ENCODE data around the gene CPA1. TPM values are rescaled to one million over a fixed set of nuclear protein-coding genes. Genes with fewer than 3 reads are reported as not detected.

The CPA1 gene
- total RNA-seq, 2 experiments from 2014 or later, result not detected

DNA sequence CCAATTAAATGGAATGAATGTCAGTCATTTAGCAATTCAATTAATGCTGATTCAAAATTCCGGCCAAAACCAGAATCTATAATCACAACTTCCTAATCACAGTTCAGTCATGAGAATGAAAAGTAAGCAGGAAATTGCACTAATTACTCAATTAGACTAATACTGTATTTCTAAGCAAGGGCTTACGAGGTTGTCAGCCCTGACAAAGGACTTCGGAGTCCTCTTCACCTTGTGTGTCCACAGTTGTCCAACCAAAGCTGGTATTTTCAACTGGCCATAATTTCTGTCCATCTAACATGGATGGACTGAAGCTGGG lies 17.4 kb downstream of the CPA1 start:
- Mint-ChIP-seq H3K36me3 (ENCODE audit: low read depth) (peaks cover 38% of the 10 kb centered on the region), H3K27ac (no peak overlapping the region), H3K4me1 (ENCODE audit: low read depth) (peaks cover 32% of the 10 kb centered on the region), H3K27me3 (no peaks in the 10 kb centered on the region), H3K4me3 (no peak overlapping the region), H3K9me3 (no peaks in the 10 kb centered on the region)
- intact Hi-C loops (cut with DNase I, micrococcal nuclease), result no loop called here
- Histone ChIP-seq H3K9me3 (ENCODE audit: control insufficient read depth in 1 of 2, insufficient read depth in 1 of 2, low read length in 2 of 2) (no peaks in the 10 kb centered on the region), H3K4me3 (ENCODE audit: low read length) (no peak overlapping the region), H3K36me3 (ENCODE audit: insufficient read depth, low read length) (peaks cover 3% of the 10 kb centered on the region), H3K27me3 (ENCODE audit: control insufficient read depth in 1 of 2, insufficient read depth in 2 of 2, low read length in 2 of 2) (no peaks in the 10 kb centered on the region), H3K4me1 (ENCODE audit: insufficient read depth, low read length) (peaks cover 12% of the 10 kb centered on the region), H3K27ac (ENCODE audit: low read depth in 1 of 2, low read length in 2 of 2) (no peak overlapping the region)
- ATAC-seq (ENCODE audit: poor library complexity), result no peak
- DNase-seq, result no peak
- TF ChIP-seq, protein P1, sequence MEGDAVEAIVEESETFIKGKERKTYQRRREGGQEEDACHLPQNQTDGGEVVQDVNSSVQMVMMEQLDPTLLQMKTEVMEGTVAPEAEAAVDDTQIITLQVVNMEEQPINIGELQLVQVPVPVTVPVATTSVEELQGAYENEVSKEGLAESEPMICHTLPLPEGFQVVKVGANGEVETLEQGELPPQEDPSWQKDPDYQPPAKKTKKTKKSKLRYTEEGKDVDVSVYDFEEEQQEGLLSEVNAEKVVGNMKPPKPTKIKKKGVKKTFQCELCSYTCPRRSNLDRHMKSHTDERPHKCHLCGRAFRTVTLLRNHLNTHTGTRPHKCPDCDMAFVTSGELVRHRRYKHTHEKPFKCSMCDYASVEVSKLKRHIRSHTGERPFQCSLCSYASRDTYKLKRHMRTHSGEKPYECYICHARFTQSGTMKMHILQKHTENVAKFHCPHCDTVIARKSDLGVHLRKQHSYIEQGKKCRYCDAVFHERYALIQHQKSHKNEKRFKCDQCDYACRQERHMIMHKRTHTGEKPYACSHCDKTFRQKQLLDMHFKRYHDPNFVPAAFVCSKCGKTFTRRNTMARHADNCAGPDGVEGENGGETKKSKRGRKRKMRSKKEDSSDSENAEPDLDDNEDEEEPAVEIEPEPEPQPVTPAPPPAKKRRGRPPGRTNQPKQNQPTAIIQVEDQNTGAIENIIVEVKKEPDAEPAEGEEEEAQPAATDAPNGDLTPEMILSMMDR (IDR thresholded peaks at IDR 0.05), result no peak
- ChIA-PET POLR2A (no interaction called here), CTCF (interaction anchor here (0.7 kb wide), 1 partner anchor 88 kb away, joined by 3 read pairs; no protein-coding TSS in a partner anchor)

DNA sequence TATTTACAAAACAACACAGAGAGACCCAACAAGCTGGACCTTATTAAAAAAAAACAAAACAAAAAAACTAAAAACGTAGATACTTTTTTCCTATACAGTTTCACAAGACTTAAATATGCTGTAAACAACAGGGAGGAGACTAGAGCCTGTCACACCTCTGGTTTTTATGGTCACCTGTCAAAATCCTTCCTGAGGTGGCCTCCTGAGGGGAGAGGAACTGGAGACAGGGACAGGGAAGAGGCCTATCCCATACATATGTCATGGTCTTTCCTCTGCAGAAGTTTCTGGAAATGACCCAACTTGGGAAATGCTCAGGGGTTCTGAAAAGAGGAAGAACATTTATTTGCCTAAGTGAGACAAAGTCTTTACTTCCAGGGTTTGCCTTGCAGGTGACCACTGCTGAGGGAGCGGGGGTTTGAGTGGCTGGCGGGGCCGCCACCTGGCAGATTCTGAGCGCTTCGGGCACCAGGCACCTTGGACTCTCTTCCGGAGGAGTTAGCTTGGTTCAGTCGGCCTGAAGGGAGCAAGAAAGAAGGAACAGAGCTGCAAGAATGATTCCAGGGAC lies 18.3 kb downstream of the CPA1 start:
- no peak for DNase-seq
- POLR2A ChIA-PET, result no interaction called here
- TF ChIP-seq, protein P1 (IDR thresholded peaks at IDR 0.05), result no peak
- H3K36me3 ChIP-seq (ENCODE audit: insufficient read depth, low read length), result peaks cover 5% of the 10 kb centered on the region
- CTCF ChIA-PET, result no interaction called here
- Mint-ChIP-seq H3K36me3 (ENCODE audit: low read depth) (peaks cover 45% of the 10 kb centered on the region), H3K4me3 (no peak overlapping the region), H3K9me3 (no peaks in the 10 kb centered on the region), H3K27ac (no peak overlapping the region), H3K4me1 (ENCODE audit: low read depth) (peaks cover 23% of the 10 kb centered on the region), H3K27me3 (no peaks in the 10 kb centered on the region)
- intact Hi-C loops (cut with DNase I, micrococcal nuclease), result no loop called here
- no peak overlapping the region for H3K27ac ChIP-seq (ENCODE audit: low read depth in 1 of 2, low read length in 2 of 2)
- no peaks in the 10 kb centered on the region for H3K9me3 ChIP-seq (ENCODE audit: control insufficient read depth in 1 of 2, insufficient read depth in 1 of 2, low read length in 2 of 2)
- peaks cover 12% of the 10 kb centered on the region for H3K4me1 ChIP-seq (ENCODE audit: insufficient read depth, low read length)
- H3K4me3 ChIP-seq (ENCODE audit: low read length), result no peak overlapping the region
- ATAC-seq (ENCODE audit: poor library complexity), result no peak
- no peaks in the 10 kb centered on the region for H3K27me3 ChIP-seq (ENCODE audit: control insufficient read depth in 1 of 2, insufficient read depth in 2 of 2, low read length in 2 of 2)

DNA sequence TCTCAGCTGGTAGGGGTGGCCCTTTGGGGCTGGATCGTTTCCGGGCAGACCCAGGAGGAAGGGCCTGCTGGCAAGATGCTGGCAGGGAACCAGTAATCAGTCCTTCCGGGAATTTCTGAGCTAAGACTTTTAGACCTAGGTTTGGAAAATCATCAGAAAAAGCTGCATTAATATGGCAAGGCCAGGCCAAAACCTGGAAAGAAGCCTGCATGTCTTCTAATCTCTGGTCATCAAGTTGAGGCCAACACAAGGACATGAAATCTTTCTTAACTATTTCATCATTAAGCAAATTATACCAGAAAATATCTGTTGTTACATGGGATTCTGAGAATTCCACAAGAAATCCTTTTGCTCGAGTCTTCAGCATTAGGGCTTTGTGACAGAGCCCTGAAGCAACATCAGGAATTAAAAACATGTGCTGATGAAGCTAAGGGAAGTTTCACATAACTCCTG lies 19.9 kb downstream of the CPA1 start:
- Histone ChIP-seq H3K4me3 (ENCODE audit: low read length) (no peak overlapping the region), H3K27me3 (ENCODE audit: control insufficient read depth in 1 of 2, insufficient read depth in 2 of 2, low read length in 2 of 2) (no peaks in the 10 kb centered on the region), H3K27ac (ENCODE audit: low read depth in 1 of 2, low read length in 2 of 2) (no peak overlapping the region), H3K36me3 (ENCODE audit: insufficient read depth, low read length) (peaks cover 5% of the 10 kb centered on the region), H3K4me1 (ENCODE audit: insufficient read depth, low read length) (no peaks in the 10 kb centered on the region), H3K9me3 (ENCODE audit: control insufficient read depth in 1 of 2, insufficient read depth in 1 of 2, low read length in 2 of 2) (no peaks in the 10 kb centered on the region)
- ATAC-seq (ENCODE audit: poor library complexity) (no peak), DNase-seq (no peak)
- CTCF ChIA-PET, result no interaction called here
- Mint-ChIP-seq H3K27me3 (no peaks in the 10 kb centered on the region), H3K36me3 (ENCODE audit: low read depth) (peaks cover 54% of the 10 kb centered on the region), H3K4me3 (no peak overlapping the region), H3K9me3 (no peaks in the 10 kb centered on the region), H3K27ac (no peak overlapping the region), H3K4me1 (ENCODE audit: low read depth) (peaks cover 7% of the 10 kb centered on the region)
- TF ChIP-seq, protein P1 (IDR thresholded peaks at IDR 0.05), result no peak
- intact Hi-C loops (cut with DNase I, micrococcal nuclease), result loop anchor here in 1 of 2 experiments (5.0 kb wide), 1 partner anchor 87 kb away; no protein-coding TSS in a partner anchor
- POLR2A ChIA-PET, result no interaction called here
